Astrocyte (in vitro differentiated cells and primary cell): Measurements from ENCODE around the gene PRDM2. TPM values are rescaled to one million over a fixed set of nuclear protein-coding genes. Genes with fewer than 3 reads are reported as not detected.
"Not testable (repeated sequence)": the region's sequence is repeated elsewhere in the genome, so short reads cannot be mapped to it uniquely, and the experiment has no call there.

ENCODE experiments used
- DNase-seq: peaks from one replicate; pipeline ENCODE4 v3.0.0-alpha.2; 2010; ENCODE audit warnings: low read depth
- FAIRE-seq: peaks from 2 replicates; lab custom pipeline; 2011; peaks lifted over from hg19 to GRCh38; lab: Jason Lieb, UNC
- H2AFZ ChIP-seq: 2 replicates; pipeline ENCODE4 v1.6.0; 2012; ENCODE audit warnings: low read depth, low read length, inconsistent platforms
- H3K27ac ChIP-seq: 2 replicates; pipeline ENCODE4 v1.5.1; 2011; ENCODE audit warnings: low read depth, low read length, inconsistent platforms
- H3K27me3 ChIP-seq: 2 replicates; pipeline ENCODE4 v1.6.0; 2011; ENCODE audit warnings: low read length, inconsistent platforms; ENCODE audit not compliant: insufficient read depth
- H3K36me3 ChIP-seq: 2 replicates; pipeline ENCODE4 v1.5.1; 2011; ENCODE audit warnings: low read length, inconsistent platforms; ENCODE audit not compliant: insufficient read depth
- H3K4me1 ChIP-seq: 2 replicates; pipeline ENCODE4 v1.5.1; 2011; ENCODE audit warnings: low read length, inconsistent platforms; ENCODE audit not compliant: insufficient read depth
- H3K4me2 ChIP-seq: 2 replicates; pipeline ENCODE4 v1.6.0; 2012; ENCODE audit warnings: low read length, inconsistent platforms
- H3K4me3 ChIP-seq: 2 replicates; pipeline ENCODE4 v1.5.1; 2011; ENCODE audit warnings: low read depth, mild to moderate bottlenecking, low read length, inconsistent platforms; ENCODE audit not compliant: insufficient read depth
- H3K79me2 ChIP-seq: 2 replicates; pipeline ENCODE4 v1.6.0; 2012; ENCODE audit warnings: mild to moderate bottlenecking, low read length, inconsistent platforms; ENCODE audit not compliant: insufficient read depth
- H3K9ac ChIP-seq: 2 replicates; pipeline ENCODE4 v1.6.0; 2012; ENCODE audit warnings: mild to moderate bottlenecking, low read length, inconsistent platforms
- H3K9me3 ChIP-seq: 2 replicates; pipeline ENCODE4 v1.5.1; 2012; ENCODE audit warnings: low read depth, mild to moderate bottlenecking, low read length, inconsistent platforms; ENCODE audit not compliant: insufficient read depth
- H4K20me1 ChIP-seq: 2 replicates; pipeline ENCODE4 v1.6.0; 2012; ENCODE audit warnings: low read length, inconsistent platforms; ENCODE audit not compliant: insufficient read depth
- H3K27ac Mint-ChIP-seq: one replicate; pipeline ENCODE4 v1.8.0; 2021; ENCODE audit warnings: mild to moderate bottlenecking, mixed read lengths; ENCODE audit not compliant: unreplicated experiment
- H3K27me3 Mint-ChIP-seq: one replicate; pipeline ENCODE4 v1.8.0; 2021; ENCODE audit warnings: low read depth, mixed read lengths; ENCODE audit not compliant: unreplicated experiment
- H3K36me3 Mint-ChIP-seq: one replicate; pipeline ENCODE4 v1.8.0; 2021; ENCODE audit warnings: low read depth, mixed read lengths; ENCODE audit not compliant: unreplicated experiment
- H3K4me1 Mint-ChIP-seq: one replicate; pipeline ENCODE4 v1.8.0; 2021; ENCODE audit warnings: low read depth, mixed read lengths; ENCODE audit not compliant: unreplicated experiment
- H3K4me3 Mint-ChIP-seq: one replicate; pipeline ENCODE4 v1.8.0; 2021; ENCODE audit warnings: mild to moderate bottlenecking, moderate library complexity, mixed read lengths; ENCODE audit not compliant: unreplicated experiment
- H3K9me3 Mint-ChIP-seq: one replicate; pipeline ENCODE4 v1.8.0; 2021; ENCODE audit warnings: mild to moderate bottlenecking, mixed read lengths; ENCODE audit not compliant: unreplicated experiment
- CTCF ChIP-seq: IDR thresholded peaks from 2 replicates; pipeline ENCODE4 v1.5.1; 2011; ENCODE audit warnings: low read depth, mild to moderate bottlenecking, inconsistent platforms, low read length, moderate library complexity; ENCODE audit not compliant: insufficient read depth
- EZH2 ChIP-seq: IDR thresholded peaks from 2 replicates; pipeline ENCODE4 v1.6.1; 2012; ENCODE audit warnings: mild to moderate bottlenecking, low read length, inconsistent platforms; ENCODE audit not compliant: insufficient read depth
- total RNA-seq: library from RNA; stranded (reverse); gene quantifications from 2 replicates; pipeline ENCODE4 v1.2.1, GENCODE V29; 2021

PRDM2 gene
- total RNA-seq, 1 donor from 2014 or later = 49.0 TPM

GRCh38 chr1:13708380-13708982 lies 8.5 kb downstream of the PRDM2 start:
- H3K4me1 ChIP-seq = no peaks in the 10 kb centered on the region

GRCh38 chr1:13710086-13710485 lies 10.1 kb downstream of the PRDM2 start:
- Histone ChIP-seq H3K4me1 (no peaks in the 10 kb centered on the region), H3K4me2 (no peak overlapping the region), H3K4me3 (no peak overlapping the region), H3K9ac (no peak overlapping the region), H3K9me3 (no peaks in the 10 kb centered on the region), H2AFZ (no peak overlapping the region), H3K36me3 (no peaks in the 10 kb centered on the region), H3K79me2 (peaks cover 53% of the 10 kb centered on the region), H3K27ac (no peak overlapping the region), H4K20me1 (peaks cover 27% of the 10 kb centered on the region), H3K27me3 (no peaks in the 10 kb centered on the region)
- peaks cover 19% of the 10 kb centered on the region for H3K4me1 Mint-ChIP-seq
- H3K27ac Mint-ChIP-seq = no peak overlapping the region
- H3K9me3 Mint-ChIP-seq = no peaks in the 10 kb centered on the region
- no peaks in the 10 kb centered on the region for H3K36me3 Mint-ChIP-seq
- FAIRE-seq (no peak), DNase-seq (no peak)
- TF ChIP-seq EZH2 (no peak), CTCF (no peak)
- H3K27me3 Mint-ChIP-seq = no peaks in the 10 kb centered on the region
- H3K4me3 Mint-ChIP-seq = no peak overlapping the region

More at GRCh38 chr1:13708380-13708982, 8.5 kb downstream of the PRDM2 start:
- H4K20me1 ChIP-seq = peaks cover 27% of the 10 kb centered on the region
- no peak overlapping the region for H3K9ac ChIP-seq
- no peaks in the 10 kb centered on the region for H3K27me3 Mint-ChIP-seq
- H3K36me3 ChIP-seq = no peaks in the 10 kb centered on the region
- H3K36me3 Mint-ChIP-seq = no peaks in the 10 kb centered on the region
- H3K27me3 ChIP-seq = no peaks in the 10 kb centered on the region
- DNase-seq (no peak), FAIRE-seq (no peak)
- H3K4me3 ChIP-seq = no peak overlapping the region
- H3K4me3 Mint-ChIP-seq = no peak overlapping the region
- H3K4me2 ChIP-seq = no peak overlapping the region
- H3K79me2 ChIP-seq = peaks cover 64% of the 10 kb centered on the region
- H3K27ac ChIP-seq = no peak overlapping the region
- peaks cover 24% of the 10 kb centered on the region for H3K4me1 Mint-ChIP-seq
- no peaks in the 10 kb centered on the region for H3K9me3 ChIP-seq
- peak overlapping the region; percentile 14 for H3K27ac Mint-ChIP-seq
- H2AFZ ChIP-seq = no peak overlapping the region
- no peak for TF ChIP-seq EZH2
- no peak for TF ChIP-seq CTCF
- H3K9me3 Mint-ChIP-seq = no peaks in the 10 kb centered on the region

GRCh38 chr1:13714851-13715250 lies 14.9 kb downstream of the PRDM2 start:
- Histone ChIP-seq H3K36me3 (no peaks in the 10 kb centered on the region), H3K9me3 (no peaks in the 10 kb centered on the region), H2AFZ (no peak overlapping the region), H3K27me3 (no peaks in the 10 kb centered on the region), H3K4me3 (no peak overlapping the region), H4K20me1 (peaks cover 21% of the 10 kb centered on the region), H3K4me2 (no peak overlapping the region), H3K4me1 (no peaks in the 10 kb centered on the region), H3K79me2 (peaks cover 29% of the 10 kb centered on the region), H3K27ac (no peak overlapping the region), H3K9ac (no peak overlapping the region)
- FAIRE-seq (no peak), DNase-seq (no peak)
- Mint-ChIP-seq H3K36me3 (no peaks in the 10 kb centered on the region), H3K27ac (no peak overlapping the region), H3K4me1 (peaks cover 5% of the 10 kb centered on the region), H3K9me3 (no peaks in the 10 kb centered on the region), H3K4me3 (no peak overlapping the region), H3K27me3 (no peaks in the 10 kb centered on the region)
- TF ChIP-seq EZH2 = no peak
- TF ChIP-seq CTCF = peak; percentile 23

- H3K4me1 Mint-ChIP-seq, H3K9ac ChIP-seq: not testable (repeated sequence)
Observed at GRCh38 chr1:13715616-13716287, 15.8 kb downstream of the PRDM2 start.

More at GRCh38 chr1:13715616-13716287, 15.8 kb downstream of the PRDM2 start:
- peak; percentile 26 for FAIRE-seq
- Histone ChIP-seq H3K79me2 (peaks cover 22% of the 10 kb centered on the region), H4K20me1 (peaks cover 18% of the 10 kb centered on the region)
- H2AFZ ChIP-seq, H3K4me1 ChIP-seq, H3K4me3 ChIP-seq, H3K27me3 ChIP-seq, H3K4me2 ChIP-seq, H3K27ac ChIP-seq, H3K27me3 Mint-ChIP-seq, H3K36me3 ChIP-seq, H3K4me3 Mint-ChIP-seq, H3K9me3 Mint-ChIP-seq, H3K36me3 Mint-ChIP-seq, H3K9me3 ChIP-seq: not testable (repeated sequence)
- peak; percentile 74 for DNase-seq
- H3K27ac Mint-ChIP-seq = peak overlapping the region; percentile 16
